ENCODE measurements around the gene CADM1.

Gene CADM1

GRCh38 chr11:115444542-115444941 is 59.7 kb downstream of the CADM1 start:
- TF ChIP-seq CTCF (IDR thresholded peaks at IDR 0.05; ENCODE audit: extremely low read depth, missing control alignments), result no peak

GRCh38 chr11:115439969-115440540 is 64.2 kb downstream of the CADM1 start:
- TF ChIP-seq CTCF (IDR thresholded peaks at IDR 0.05; ENCODE audit: extremely low read depth, missing control alignments), result no peak
- DNase-seq (ENCODE audit: low spot score), result no peak

More at GRCh38 chr11:115444542-115444941, 59.7 kb downstream of the CADM1 start:
- no peak for DNase-seq (ENCODE audit: low spot score)

GRCh38 chr11:115439385-115439784 is 64.8 kb downstream of the CADM1 start:
- DNase-seq (ENCODE audit: low spot score), result no peak
- no peak for TF ChIP-seq CTCF (IDR thresholded peaks at IDR 0.05; ENCODE audit: extremely low read depth, missing control alignments)

GRCh38 chr11:115437902-115438575 is 66.2 kb downstream of the CADM1 start:
- no peak for DNase-seq (ENCODE audit: low spot score)
- no peak for TF ChIP-seq CTCF (IDR thresholded peaks at IDR 0.05; ENCODE audit: extremely low read depth, missing control alignments)

GRCh38 chr11:115430345-115430744 is 73.9 kb downstream of the CADM1 start:
- no peak for DNase-seq (ENCODE audit: low spot score)

GRCh38 chr11:115428306-115428705 is 75.9 kb downstream of the CADM1 start:
- no peak for TF ChIP-seq CTCF (IDR thresholded peaks at IDR 0.05; ENCODE audit: extremely low read depth, missing control alignments)
- no peak for DNase-seq (ENCODE audit: low spot score)

More at GRCh38 chr11:115430345-115430744, 73.9 kb downstream of the CADM1 start:
- TF ChIP-seq CTCF (IDR thresholded peaks at IDR 0.05; ENCODE audit: extremely low read depth, missing control alignments), result no peak

- no peak for TF ChIP-seq CTCF (IDR thresholded peaks at IDR 0.05; ENCODE audit: extremely low read depth, missing control alignments)
- DNase-seq (ENCODE audit: low spot score), result no peak
These were observed 78.4 kb downstream of the CADM1 start for GRCh38 chr11:115425816-115426215.

Data from GM20000 (cell line).